T-helper 1 cell treated with Interleukin-12 subunit alpha and Interleukin-12 subunit beta and Interleukin-4 antibody, amounts not matched to agents 30 ng/mL and 1 ng/mL, for 36 hours (primary cell): ENCODE measurements around the gene SDS. TPM values are rescaled to one million over a fixed set of nuclear protein-coding genes. Genes with fewer than 3 reads are reported as not detected.

Experiments
- intact Hi-C: fragments of 100-400 bp; cut with micrococcal nuclease; formaldehyde crosslinking; loops from one replicate; pipeline ENCODE4 v1.15.1; 2024
- total RNA-seq: library from RNA; stranded (reverse); gene quantifications from 2 replicates; pipeline ENCODE4 v1.2.3, GENCODE V29; 2022

The SDS gene
- total RNA-seq = not detected in 2 replicates

- intact Hi-C loops = no loop called here
Measured at GRCh38 chr12:113403435-113404415, at the start of gene SDS. Gene SDS (minus strand): TSS chr12:113403887. CDS start chr12:113399708, 4,179 bp downstream.

- intact Hi-C loops = no loop called here
Measured at GRCh38 chr12:113453330-113453729, 49.6 kb upstream of the SDS start.

GRCh38 chr12:113452458-113452857 lies 48.8 kb upstream of the SDS start:
- intact Hi-C loops = no loop called here

- intact Hi-C loops = no loop called here
Measured at GRCh38 chr12:113449839-113450238, 46.2 kb upstream of the SDS start.

GRCh38 chr12:113449299-113449698 lies 45.6 kb upstream of the SDS start:
- intact Hi-C loops = no loop called here

GRCh38 chr12:113448873-113449272 lies 45.2 kb upstream of the SDS start:
- intact Hi-C loops = no loop called here

- intact Hi-C loops = no loop called here
Measured at GRCh38 chr12:113445544-113446171, 42.0 kb upstream of the SDS start.

GRCh38 chr12:113443030-113443539 lies 39.4 kb upstream of the SDS start:
- intact Hi-C loops = no loop called here

- intact Hi-C loops = no loop called here
Measured at GRCh38 chr12:113440947-113441782, 37.5 kb upstream of the SDS start.

GRCh38 chr12:113440336-113440735 lies 36.6 kb upstream of the SDS start:
- intact Hi-C loops = no loop called here

- intact Hi-C loops = no loop called here
Measured at GRCh38 chr12:113439606-113440030, 35.9 kb upstream of the SDS start.

GRCh38 chr12:113439301-113439597 lies 35.6 kb upstream of the SDS start:
- intact Hi-C loops = no loop called here

GRCh38 chr12:113438523-113439300 lies 35.0 kb upstream of the SDS start:
- intact Hi-C loops = no loop called here

- intact Hi-C loops = no loop called here
Measured at GRCh38 chr12:113437729-113438100, 34.0 kb upstream of the SDS start.

- intact Hi-C loops = no loop called here
Measured at GRCh38 chr12:113436993-113437728, 33.5 kb upstream of the SDS start.

GRCh38 chr12:113436586-113436985 lies 32.9 kb upstream of the SDS start:
- intact Hi-C loops = no loop called here

GRCh38 chr12:113435367-113435766 lies 31.7 kb upstream of the SDS start:
- intact Hi-C loops = no loop called here

GRCh38 chr12:113432986-113433385 lies 29.3 kb upstream of the SDS start:
- intact Hi-C loops = no loop called here

GRCh38 chr12:113428482-113428881 lies 24.8 kb upstream of the SDS start:
- intact Hi-C loops = no loop called here

GRCh38 chr12:113427882-113428281 lies 24.2 kb upstream of the SDS start:
- intact Hi-C loops = no loop called here
